Activated naive CD8-positive, alpha-beta T cell treated with anti-CD3 and anti-CD28 coated beads, Interleukin-2, amount 50 U/mL, for 24 hours (primary cell): ENCODE measurements around the gene PGM5.

Source experiments
- ATAC-seq: fragments of 150-1000 bp; cut with Tn5 transposase; one replicate; pipeline ENCODE4 v1.10.0; 2021
- DNase-seq: peaks from one replicate; pipeline ENCODE4 v3.0.0; 2021
- H3K27ac Mint-ChIP-seq: one replicate; pipeline ENCODE4 v1.8.0; 2021; ENCODE audit warnings: mild to moderate bottlenecking, mixed read lengths
- H3K27me3 Mint-ChIP-seq: one replicate; pipeline ENCODE4 v1.8.0; 2021; ENCODE audit warnings: mixed read lengths
- H3K36me3 Mint-ChIP-seq: one replicate; pipeline ENCODE4 v1.8.0; 2021; ENCODE audit warnings: low read depth, mixed read lengths
- H3K4me1 Mint-ChIP-seq: one replicate; pipeline ENCODE4 v1.8.0; 2021; ENCODE audit warnings: mixed read lengths
- H3K4me3 Mint-ChIP-seq: one replicate; pipeline ENCODE4 v1.8.0; 2021; ENCODE audit warnings: mild to moderate bottlenecking, moderate library complexity, mixed read lengths
- H3K9me3 Mint-ChIP-seq: one replicate; pipeline ENCODE4 v1.8.0; 2021; ENCODE audit warnings: mixed read lengths

PGM5 gene

GRCh38 chr9:68567565-68567964, 211.2 kb downstream of the PGM5 start:
- H3K27me3 Mint-ChIP-seq, result peaks cover 13% of the 10 kb centered on the region
- H3K36me3 Mint-ChIP-seq, result no peaks in the 10 kb centered on the region
- no peak overlapping the region for H3K27ac Mint-ChIP-seq
- ATAC-seq (no peak), DNase-seq (no peak)
- H3K4me3 Mint-ChIP-seq, result no peak overlapping the region
- H3K9me3 Mint-ChIP-seq, result peaks cover 5% of the 10 kb centered on the region
- H3K4me1 Mint-ChIP-seq, result no peaks in the 10 kb centered on the region

GRCh38 chr9:68574150-68574549, 217.7 kb downstream of the PGM5 start:
- DNase-seq (no peak), ATAC-seq (no peak)
- Mint-ChIP-seq H3K4me1 (peaks cover 4% of the 10 kb centered on the region), H3K4me3 (no peak overlapping the region), H3K36me3 (no peaks in the 10 kb centered on the region), H3K9me3 (peaks cover 5% of the 10 kb centered on the region), H3K27me3 (peaks cover 19% of the 10 kb centered on the region), H3K27ac (no peak overlapping the region)

- Mint-ChIP-seq H3K4me3 (no peak overlapping the region), H3K27ac (no peak overlapping the region), H3K27me3 (peaks cover 10% of the 10 kb centered on the region), H3K36me3 (no peaks in the 10 kb centered on the region), H3K9me3 (peaks cover 5% of the 10 kb centered on the region), H3K4me1 (peaks cover 5% of the 10 kb centered on the region)
- no peak for ATAC-seq
- DNase-seq, result no peak
Observed at GRCh38 chr9:68575817-68576216, 219.4 kb downstream of the PGM5 start.

- Mint-ChIP-seq H3K27ac (no peak overlapping the region), H3K9me3 (no peaks in the 10 kb centered on the region), H3K4me1 (peaks cover 5% of the 10 kb centered on the region), H3K36me3 (no peaks in the 10 kb centered on the region), H3K4me3 (no peak overlapping the region), H3K27me3 (peaks cover 6% of the 10 kb centered on the region)
- DNase-seq (no peak), ATAC-seq (no peak)
Observed at GRCh38 chr9:68577774-68578591, 221.6 kb downstream of the PGM5 start.
